ENCODE data around the gene ZNF679.

- TF ChIP-seq CTCF (IDR thresholded peaks at IDR 0.05) (peak; percentile 29; the same call in 1 of the 2 replicates), POLR2AphosphoS5 (IDR thresholded peaks at IDR 0.05; ENCODE audit: low read depth, low read length) (no peak)
These were observed 47.3 kb upstream of the ZNF679 start for GRCh38 chr7:64180989-64181388.

Measured in Panc1 (cell line).